WTC11 (cell line): ENCODE measurements around the gene CFAP157. TPM values are rescaled to one million over a fixed set of nuclear protein-coding genes. Genes with fewer than 3 reads are reported as not detected.

Source experiments
- ATAC-seq: fragments of 200-7000 bp; cut with Tn5 transposase; 2 replicates; pipeline ENCODE4 v1.10.0; 2021; ENCODE audit warnings: mild to moderate bottlenecking, moderate library complexity
- CTCF ChIA-PET: fragments of 300-600 bp; sonication (Branson Sonifier 250); formaldehyde crosslinking; loops from one replicate; lab custom pipeline; 2021; ENCODE audit warnings: antibody characterized with exemption; lab: Charles Lee
- POLR2A ChIA-PET: fragments of 350-600 bp; sonication (Branson Sonifier 250); formaldehyde crosslinking; loops from one replicate; lab custom pipeline; 2021; ENCODE audit warnings: antibody characterized with exemption; lab: Charles Lee
- DNase-seq: peaks from one replicate; pipeline ENCODE4 v3.0.0; 2021; ENCODE audit warnings: low spot score
- H3K27ac Mint-ChIP-seq: 2 replicates; pipeline ENCODE4 v1.8.0; 2021; ENCODE audit warnings: mixed read lengths
- H3K27me3 Mint-ChIP-seq: 2 replicates; pipeline ENCODE4 v1.8.0; 2021; ENCODE audit warnings: low read depth, mild to moderate bottlenecking, moderate library complexity, mixed read lengths
- H3K36me3 Mint-ChIP-seq: 2 replicates; pipeline ENCODE4 v1.8.0; 2021; ENCODE audit warnings: mixed read lengths
- H3K4me1 Mint-ChIP-seq: 2 replicates; pipeline ENCODE4 v1.8.0; 2022; ENCODE audit warnings: mixed read lengths
- H3K4me3 Mint-ChIP-seq: 2 replicates; pipeline ENCODE4 v1.8.0; 2021; ENCODE audit warnings: mild to moderate bottlenecking, moderate library complexity, mixed read lengths
- H3K9me3 Mint-ChIP-seq: 2 replicates; pipeline ENCODE4 v1.8.0; 2021; ENCODE audit warnings: mixed read lengths
- FOXJ3 ChIP-seq: sonication (generic); formaldehyde crosslinking; IDR thresholded peaks from 2 replicates; pipeline ENCODE4 v1.9.0; 2021; ENCODE audit warnings: missing genetic modification reagents, mild to moderate bottlenecking, borderline replicate concordance
- FOXP4 ChIP-seq: sonication (generic); formaldehyde crosslinking; IDR thresholded peaks from 2 replicates; pipeline ENCODE4 v1.8.0; 2022; ENCODE audit warnings: mild to moderate bottlenecking, missing genetic modification reagents
- JAZF1 ChIP-seq: fragments of 250-450 bp; sonication (Bioruptor Pico); IDR thresholded peaks from 2 replicates; pipeline ENCODE4 v1.9.0; 2021; ENCODE audit warnings: moderate library complexity, mild to moderate bottlenecking, inconsistent platforms
- MAX ChIP-seq: sonication (generic); formaldehyde crosslinking; IDR thresholded peaks from 2 replicates; pipeline ENCODE4 v1.8.0; 2022; ENCODE audit warnings: mild to moderate bottlenecking, missing genetic modification reagents
- NR2C2 ChIP-seq: sonication (generic); formaldehyde crosslinking; IDR thresholded peaks from 2 replicates; pipeline ENCODE4 v1.8.0; 2022; ENCODE audit warnings: mild to moderate bottlenecking, missing genetic modification reagents
- RELA ChIP-seq: sonication (generic); formaldehyde crosslinking; IDR thresholded peaks from 2 replicates; pipeline ENCODE4 v1.8.1; 2022; ENCODE audit warnings: missing genetic modification reagents, mild to moderate bottlenecking, borderline replicate concordance
- SMAD4 ChIP-seq: sonication (generic); formaldehyde crosslinking; IDR thresholded peaks from 2 replicates; pipeline ENCODE4 v1.8.0; 2022; ENCODE audit warnings: mild to moderate bottlenecking, missing genetic modification reagents
- USF1 ChIP-seq: sonication (generic); formaldehyde crosslinking; IDR thresholded peaks from 2 replicates; pipeline ENCODE4 v1.8.0; 2022; ENCODE audit warnings: mild to moderate bottlenecking, missing genetic modification reagents
- ZNF138 ChIP-seq: sonication (generic); formaldehyde crosslinking; conservative IDR thresholded peaks from 2 replicates; pipeline ENCODE4 v1.8.1; 2022; ENCODE audit warnings: mild to moderate bottlenecking, moderate library complexity, missing genetic modification reagents
- ZNF219 ChIP-seq: sonication (generic); formaldehyde crosslinking; IDR thresholded peaks from 2 replicates; pipeline ENCODE4 v1.8.0; 2023; ENCODE audit warnings: missing genetic modification reagents, mild to moderate bottlenecking, borderline replicate concordance
- ZNF263 ChIP-seq: sonication (generic); formaldehyde crosslinking; IDR thresholded peaks from 2 replicates; pipeline ENCODE4 v1.8.1; 2022; ENCODE audit warnings: low read depth, mild to moderate bottlenecking, moderate library complexity, missing genetic modification reagents
- ZNF425 ChIP-seq: fragments of 250-450 bp; sonication (Bioruptor Pico); conservative IDR thresholded peaks from 2 replicates; pipeline ENCODE4 v1.9.0; 2021; ENCODE audit warnings: mild to moderate bottlenecking
- ZNF532 ChIP-seq: fragments of 250-450 bp; sonication (Bioruptor Pico); IDR thresholded peaks from 2 replicates; pipeline ENCODE4 v1.9.0; 2021; ENCODE audit warnings: mild to moderate bottlenecking, borderline replicate concordance
- ZNF671 ChIP-seq: fragments of 250-450 bp; sonication (Bioruptor Pico); IDR thresholded peaks from 2 replicates; pipeline ENCODE4 v1.8.0; 2021; ENCODE audit warnings: mild to moderate bottlenecking
- ZSCAN18 ChIP-seq: fragments of 250-450 bp; sonication (Bioruptor Pico); IDR thresholded peaks from 2 replicates; pipeline ENCODE4 v2.1.2; 2022; ENCODE audit warnings: mild to moderate bottlenecking, moderate library complexity
- total RNA-seq: library from RNA; stranded (reverse); gene quantifications from 3 replicates; pipeline ENCODE4 v1.2.3, GENCODE V29; 2021

CFAP157 gene
- total RNA-seq, 1 experiment from 2014 or later = 0.22 TPM

GRCh38 chr9:127676638-127677037, 30.1 kb upstream of the CFAP157 start:
- POLR2A ChIA-PET = no interaction called here
- Mint-ChIP-seq H3K4me3 (no peak overlapping the region), H3K9me3 (no peaks in the 10 kb centered on the region), H3K27ac (no peak overlapping the region), H3K36me3 (peaks cover 29% of the 10 kb centered on the region)
- TF ChIP-seq FOXP4 (CRISPR knock-in tag) = no peak
- no peak for TF ChIP-seq ZNF532 (CRISPR knock-in tag)
- no peak for TF ChIP-seq MAX (CRISPR knock-in tag)
- TF ChIP-seq ZNF671 (CRISPR knock-in tag) = no peak
- no peak for TF ChIP-seq ZSCAN18
- TF ChIP-seq FOXJ3 (CRISPR knock-in tag) = no peak
- TF ChIP-seq ZNF138 (CRISPR knock-in tag) = no peak
- no peak for TF ChIP-seq ZNF425
- no peak for TF ChIP-seq ZNF263 (CRISPR knock-in tag)
- no peak for TF ChIP-seq USF1
- no peak for TF ChIP-seq SMAD4 (CRISPR knock-in tag)
- no peak for TF ChIP-seq NR2C2 (CRISPR knock-in tag)
- no peak for TF ChIP-seq JAZF1 (CRISPR knock-in tag)
- TF ChIP-seq ZNF219 (CRISPR knock-in tag) = no peak
- TF ChIP-seq RELA (CRISPR knock-in tag) = no peak
- TF ChIP-seq, all 79 proteins: peak for 0
- DNase-seq (no peak), ATAC-seq (no peak)
- Mint-ChIP-seq H3K4me1 (no peaks in the 10 kb centered on the region), H3K27me3 (no peaks in the 10 kb centered on the region)
- CTCF ChIA-PET = interaction anchor here (2.4 kb wide), 1 partner anchor 58 kb away, joined by 11 read pairs; the partner anchor contains the start of gene TOR2A
